Glutamatergic neuron (in vitro differentiated cells): ENCODE measurements around the gene SOWAHB. TPM values are rescaled to one million over a fixed set of nuclear protein-coding genes. Genes with fewer than 3 reads are reported as not detected.

Experiments
- DNase-seq: peaks from one replicate; pipeline ENCODE4 v3.0.0; 2022
- H3K27ac Mint-ChIP-seq: one replicate; pipeline ENCODE4 v1.8.0; 2020; ENCODE audit warnings: mild to moderate bottlenecking, mixed read lengths, inconsistent platforms; ENCODE audit not compliant: unreplicated experiment
- H3K27me3 Mint-ChIP-seq: one replicate; pipeline ENCODE4 v1.8.0; 2020; ENCODE audit warnings: mild to moderate bottlenecking, moderate library complexity, mixed read lengths, inconsistent platforms; ENCODE audit not compliant: unreplicated experiment
- H3K36me3 Mint-ChIP-seq: one replicate; pipeline ENCODE4 v1.8.0; 2020; ENCODE audit warnings: mild to moderate bottlenecking, mixed read lengths, inconsistent platforms; ENCODE audit not compliant: unreplicated experiment
- H3K4me1 Mint-ChIP-seq: one replicate; pipeline ENCODE4 v1.8.0; 2020; ENCODE audit warnings: mild to moderate bottlenecking, low read depth, mixed read lengths, inconsistent platforms; ENCODE audit not compliant: unreplicated experiment
- H3K4me3 Mint-ChIP-seq: one replicate; pipeline ENCODE4 v1.8.0; 2020; ENCODE audit warnings: mild to moderate bottlenecking, mixed read lengths, inconsistent platforms; ENCODE audit not compliant: unreplicated experiment
- H3K9me3 Mint-ChIP-seq: one replicate; pipeline ENCODE4 v1.8.0; 2020; ENCODE audit warnings: mild to moderate bottlenecking, moderate library complexity, mixed read lengths, inconsistent platforms; ENCODE audit not compliant: unreplicated experiment
- total RNA-seq: library from RNA; stranded (reverse); fragmentation: NEBNext Ultra II Directional; extraction: Animal tissue kit (Norgen Biotek cat#: 25700); gene quantifications from one replicate; pipeline ENCODE4 v1.2.1, GENCODE V29; 2021; ENCODE audit not compliant: unreplicated experiment
- TF ChIP-seq, protein P1 (sequence below): fragments of 200-600 bp; sonication (generic); IDR thresholded peaks from one replicate; pipeline ENCODE4 v1.5.0; 2021; ENCODE audit not compliant: partially characterized antibody, unreplicated experiment

Gene SOWAHB
- total RNA-seq, 1 donor from 2014 or later = 0.17 TPM

- H3K27me3 Mint-ChIP-seq = peaks cover 4% of the 10 kb centered on the region
Observed at GRCh38 chr4:76886848-76887441, 11.0 kb downstream of the SOWAHB start.

GRCh38 chr4:76886214-76886613 lies 11.7 kb downstream of the SOWAHB start:
- peaks cover 2% of the 10 kb centered on the region for H3K27me3 Mint-ChIP-seq
- no peak overlapping the region for H3K27ac Mint-ChIP-seq
- H3K4me3 Mint-ChIP-seq = no peak overlapping the region
- TF ChIP-seq, protein P1, sequence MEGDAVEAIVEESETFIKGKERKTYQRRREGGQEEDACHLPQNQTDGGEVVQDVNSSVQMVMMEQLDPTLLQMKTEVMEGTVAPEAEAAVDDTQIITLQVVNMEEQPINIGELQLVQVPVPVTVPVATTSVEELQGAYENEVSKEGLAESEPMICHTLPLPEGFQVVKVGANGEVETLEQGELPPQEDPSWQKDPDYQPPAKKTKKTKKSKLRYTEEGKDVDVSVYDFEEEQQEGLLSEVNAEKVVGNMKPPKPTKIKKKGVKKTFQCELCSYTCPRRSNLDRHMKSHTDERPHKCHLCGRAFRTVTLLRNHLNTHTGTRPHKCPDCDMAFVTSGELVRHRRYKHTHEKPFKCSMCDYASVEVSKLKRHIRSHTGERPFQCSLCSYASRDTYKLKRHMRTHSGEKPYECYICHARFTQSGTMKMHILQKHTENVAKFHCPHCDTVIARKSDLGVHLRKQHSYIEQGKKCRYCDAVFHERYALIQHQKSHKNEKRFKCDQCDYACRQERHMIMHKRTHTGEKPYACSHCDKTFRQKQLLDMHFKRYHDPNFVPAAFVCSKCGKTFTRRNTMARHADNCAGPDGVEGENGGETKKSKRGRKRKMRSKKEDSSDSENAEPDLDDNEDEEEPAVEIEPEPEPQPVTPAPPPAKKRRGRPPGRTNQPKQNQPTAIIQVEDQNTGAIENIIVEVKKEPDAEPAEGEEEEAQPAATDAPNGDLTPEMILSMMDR = no peak
- H3K36me3 Mint-ChIP-seq = no peaks in the 10 kb centered on the region
- no peaks in the 10 kb centered on the region for H3K4me1 Mint-ChIP-seq
- DNase-seq = no peak
- H3K9me3 Mint-ChIP-seq = peaks cover 2% of the 10 kb centered on the region

More at GRCh38 chr4:76886848-76887441, 11.0 kb downstream of the SOWAHB start:
- TF ChIP-seq, protein P1 = no peak
- Mint-ChIP-seq H3K9me3 (peaks cover 2% of the 10 kb centered on the region), H3K27ac (no peak overlapping the region), H3K36me3 (no peaks in the 10 kb centered on the region), H3K4me3 (no peak overlapping the region), H3K4me1 (no peaks in the 10 kb centered on the region)
- no peak for DNase-seq

- Mint-ChIP-seq H3K4me3 (no peak overlapping the region), H3K36me3 (no peaks in the 10 kb centered on the region), H3K27me3 (peaks cover 2% of the 10 kb centered on the region), H3K9me3 (peaks cover 2% of the 10 kb centered on the region), H3K27ac (no peak overlapping the region), H3K4me1 (no peaks in the 10 kb centered on the region)
- no peak for DNase-seq
- TF ChIP-seq, protein P1 = no peak
Observed at GRCh38 chr4:76883147-76883546, 14.8 kb downstream of the SOWAHB start.

- H3K36me3 Mint-ChIP-seq = no peaks in the 10 kb centered on the region
- no peak for DNase-seq
- peaks cover 2% of the 10 kb centered on the region for H3K9me3 Mint-ChIP-seq
- peaks cover 2% of the 10 kb centered on the region for H3K27me3 Mint-ChIP-seq
- H3K4me1 Mint-ChIP-seq = no peaks in the 10 kb centered on the region
- TF ChIP-seq, protein P1 = no peak
- H3K27ac Mint-ChIP-seq = no peak overlapping the region
- no peak overlapping the region for H3K4me3 Mint-ChIP-seq
Observed at GRCh38 chr4:76882630-76883029, 15.3 kb downstream of the SOWAHB start.

DNA sequence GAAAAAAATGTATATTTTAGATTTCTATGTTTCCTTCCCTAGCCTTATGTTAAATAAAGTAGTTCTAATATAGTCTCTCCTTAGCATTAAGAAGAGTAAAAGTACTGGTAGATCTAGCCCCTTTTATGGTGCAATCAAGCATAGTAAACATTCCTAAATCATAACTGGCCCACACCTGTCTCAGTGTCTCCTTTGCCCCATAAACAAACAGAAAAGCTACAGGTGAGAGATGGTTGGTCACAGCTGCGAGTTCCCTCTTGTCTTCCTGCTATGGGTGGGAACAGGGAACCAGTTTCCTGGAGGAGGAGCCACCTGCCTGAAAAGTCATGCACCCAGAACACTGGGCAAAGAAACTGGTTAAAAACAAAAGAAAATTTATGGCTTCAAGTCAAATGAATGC lies 16.6 kb downstream of the SOWAHB start:
- Mint-ChIP-seq H3K9me3 (peaks cover 2% of the 10 kb centered on the region), H3K36me3 (no peaks in the 10 kb centered on the region), H3K27ac (no peak overlapping the region), H3K4me3 (no peak overlapping the region), H3K4me1 (no peaks in the 10 kb centered on the region), H3K27me3 (no peaks in the 10 kb centered on the region)
- DNase-seq = no peak
- TF ChIP-seq, protein P1 = no peak
